GM12872 (cell line): ENCODE data around the gene STX12.

Experiments used
- TF ChIP-seq, protein P1 (sequence below): IDR thresholded peaks from 3 replicates; pipeline ENCODE4 v1.5.1; 2011; ENCODE audit warnings: low read depth, mild to moderate bottlenecking, low read length, moderate library complexity; ENCODE audit not compliant: insufficient read depth

STX12 gene

GRCh38 chr1:27763358-27763757 is 9.7 kb upstream of the STX12 start:
- TF ChIP-seq, protein P1, sequence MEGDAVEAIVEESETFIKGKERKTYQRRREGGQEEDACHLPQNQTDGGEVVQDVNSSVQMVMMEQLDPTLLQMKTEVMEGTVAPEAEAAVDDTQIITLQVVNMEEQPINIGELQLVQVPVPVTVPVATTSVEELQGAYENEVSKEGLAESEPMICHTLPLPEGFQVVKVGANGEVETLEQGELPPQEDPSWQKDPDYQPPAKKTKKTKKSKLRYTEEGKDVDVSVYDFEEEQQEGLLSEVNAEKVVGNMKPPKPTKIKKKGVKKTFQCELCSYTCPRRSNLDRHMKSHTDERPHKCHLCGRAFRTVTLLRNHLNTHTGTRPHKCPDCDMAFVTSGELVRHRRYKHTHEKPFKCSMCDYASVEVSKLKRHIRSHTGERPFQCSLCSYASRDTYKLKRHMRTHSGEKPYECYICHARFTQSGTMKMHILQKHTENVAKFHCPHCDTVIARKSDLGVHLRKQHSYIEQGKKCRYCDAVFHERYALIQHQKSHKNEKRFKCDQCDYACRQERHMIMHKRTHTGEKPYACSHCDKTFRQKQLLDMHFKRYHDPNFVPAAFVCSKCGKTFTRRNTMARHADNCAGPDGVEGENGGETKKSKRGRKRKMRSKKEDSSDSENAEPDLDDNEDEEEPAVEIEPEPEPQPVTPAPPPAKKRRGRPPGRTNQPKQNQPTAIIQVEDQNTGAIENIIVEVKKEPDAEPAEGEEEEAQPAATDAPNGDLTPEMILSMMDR = no peak

DNA sequence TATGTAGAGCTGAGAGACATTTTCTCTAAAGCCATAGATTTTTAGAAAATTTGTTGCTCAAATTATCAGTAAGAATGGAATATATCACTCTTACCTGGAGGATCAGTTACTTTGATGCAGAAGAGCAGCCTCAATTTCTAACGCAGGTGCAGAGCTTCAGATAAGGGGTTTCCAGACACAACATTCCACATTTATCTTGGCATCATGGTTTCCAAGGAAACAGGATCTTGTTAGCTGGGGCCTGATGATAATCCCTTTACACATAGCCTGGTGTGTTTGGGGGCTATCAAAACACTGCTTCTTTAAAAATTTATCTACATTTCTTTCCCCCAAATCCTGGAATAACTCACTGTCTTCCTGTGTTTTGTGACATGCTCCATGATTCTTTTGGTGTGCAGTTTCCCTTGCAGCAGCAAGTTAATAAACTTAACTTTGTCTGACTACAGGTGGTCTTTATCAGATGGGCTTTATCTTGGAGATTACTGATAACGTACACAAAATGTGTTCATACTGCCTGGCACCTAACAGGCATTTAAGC is 2.7 kb upstream of the STX12 start:
- TF ChIP-seq, protein P1 = no peak

GRCh38 chr1:27772036-27772931 is 735 bp upstream of the STX12 start:
- TF ChIP-seq, protein P1 = no peak

GRCh38 chr1:27773826-27774445 is 917 bp downstream of the STX12 start:
- TF ChIP-seq, protein P1 = no peak

- TF ChIP-seq, protein P1 = no peak
These were observed 1.6 kb downstream of the STX12 start for GRCh38 chr1:27774654-27775053.

DNA sequence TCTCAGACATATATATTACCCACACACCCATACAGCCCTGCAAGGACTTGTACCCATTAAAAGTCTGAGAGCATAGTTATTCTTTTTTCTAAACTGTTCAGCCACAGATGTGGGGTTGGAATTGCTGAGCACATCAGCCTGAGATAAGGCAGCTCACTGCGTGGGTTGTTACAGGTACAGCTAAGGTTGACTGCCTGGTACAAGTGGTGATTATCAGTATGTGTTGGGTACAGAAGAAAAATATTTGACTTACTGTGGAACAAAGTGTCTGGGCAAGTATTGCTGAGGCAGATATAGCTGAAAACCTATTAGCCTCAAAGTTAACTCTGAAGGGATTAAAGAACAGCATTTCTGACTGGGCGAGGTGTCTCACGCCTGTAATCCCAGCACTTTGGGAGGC is 5.0 kb downstream of the STX12 start:
- TF ChIP-seq, protein P1 = no peak

DNA sequence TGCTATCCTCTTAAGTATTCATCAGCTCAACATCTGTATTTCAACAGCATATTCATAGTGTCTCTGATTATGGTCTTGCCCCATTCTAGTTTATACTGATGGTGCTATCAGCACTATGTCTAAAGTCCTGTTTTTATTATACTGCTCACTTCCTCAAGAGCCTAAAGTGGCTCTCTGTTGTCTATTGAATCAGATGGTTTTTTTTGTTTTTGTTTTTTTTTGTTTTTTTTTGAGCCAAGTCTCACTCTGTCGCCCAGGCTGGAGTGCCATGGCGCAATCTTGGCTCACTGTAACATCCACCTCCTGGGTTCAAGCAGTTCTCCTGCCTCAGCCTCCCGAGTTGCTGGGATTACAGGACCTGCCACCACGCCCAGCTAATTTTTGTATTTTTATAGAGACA is 6.1 kb downstream of the STX12 start:
- TF ChIP-seq, protein P1 = no peak
